ENCODE measurements around the gene SLC1A7.

DNA sequence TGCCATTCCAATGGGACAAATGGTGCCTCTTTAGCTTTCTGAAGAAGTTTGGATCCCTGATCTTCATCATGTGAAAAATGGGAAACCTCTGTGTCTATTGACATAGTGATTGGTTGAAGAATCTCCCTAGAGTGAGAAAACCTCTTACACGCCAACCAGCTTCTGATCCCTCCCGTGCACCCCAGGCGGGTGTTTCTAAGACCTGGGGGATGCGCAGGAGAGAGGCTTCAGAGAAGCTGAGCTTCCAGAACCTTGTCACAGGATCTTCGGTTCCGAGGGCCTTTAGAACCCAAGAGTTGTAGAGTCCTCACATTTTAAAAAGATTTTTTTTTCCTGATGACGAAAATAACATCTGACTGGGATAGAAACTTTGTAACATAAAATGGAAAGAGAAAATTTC, 69.2 kb downstream of the SLC1A7 start:
- no peak for TF ChIP-seq FOXM1 (IDR thresholded peaks at IDR 0.05; ENCODE audit: borderline replicate concordance)
- no peak for TF ChIP-seq BHLHE40 (IDR thresholded peaks at IDR 0.05; ENCODE audit: borderline replicate concordance)
- TF ChIP-seq FOXA1 (IDR thresholded peaks at IDR 0.05) = no peak
- no peak for TF ChIP-seq TARDBP (IDR thresholded peaks at IDR 0.05)
- no peak for TF ChIP-seq LEF1 (IDR thresholded peaks at IDR 0.05; ENCODE audit: borderline replicate concordance)
- TF ChIP-seq, protein P1, sequence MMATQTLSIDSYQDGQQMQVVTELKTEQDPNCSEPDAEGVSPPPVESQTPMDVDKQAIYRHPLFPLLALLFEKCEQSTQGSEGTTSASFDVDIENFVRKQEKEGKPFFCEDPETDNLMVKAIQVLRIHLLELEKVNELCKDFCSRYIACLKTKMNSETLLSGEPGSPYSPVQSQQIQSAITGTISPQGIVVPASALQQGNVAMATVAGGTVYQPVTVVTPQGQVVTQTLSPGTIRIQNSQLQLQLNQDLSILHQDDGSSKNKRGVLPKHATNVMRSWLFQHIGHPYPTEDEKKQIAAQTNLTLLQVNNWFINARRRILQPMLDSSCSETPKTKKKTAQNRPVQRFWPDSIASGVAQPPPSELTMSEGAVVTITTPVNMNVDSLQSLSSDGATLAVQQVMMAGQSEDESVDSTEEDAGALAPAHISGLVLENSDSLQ (IDR thresholded peaks at IDR 0.05) = no peak
- no peak for TF ChIP-seq FOXK2 (IDR thresholded peaks at IDR 0.05)
- no peak for TF ChIP-seq L3MBTL2 (conservative IDR thresholded peaks at IDR 0.05)
- TF ChIP-seq ELF4 (IDR thresholded peaks at IDR 0.05) = no peak

Measured in HEK293T (cell line).